Activated CD4-positive, CD25-positive, alpha-beta regulatory T cell treated with anti-CD3 and anti-CD28 coated beads, Interleukin-2, amount 50 U/mL, for 24 hours (primary cell): ENCODE data around the gene PRND.
"Not testable (repeated sequence)": the region's sequence is repeated elsewhere in the genome, so short reads cannot be mapped to it uniquely, and the experiment has no call there.

Source experiments
- ATAC-seq, 2 donors: fragments of 150-1000 bp; cut with Tn5 transposase; one replicate each; pipeline ENCODE4 v1.10.0; 2021; ENCODE audit warnings: mild to moderate bottlenecking in 1 of 2, moderate library complexity in 1 of 2

Gene PRND, protein sequence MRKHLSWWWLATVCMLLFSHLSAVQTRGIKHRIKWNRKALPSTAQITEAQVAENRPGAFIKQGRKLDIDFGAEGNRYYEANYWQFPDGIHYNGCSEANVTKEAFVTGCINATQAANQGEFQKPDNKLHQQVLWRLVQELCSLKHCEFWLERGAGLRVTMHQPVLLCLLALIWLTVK

DNA sequence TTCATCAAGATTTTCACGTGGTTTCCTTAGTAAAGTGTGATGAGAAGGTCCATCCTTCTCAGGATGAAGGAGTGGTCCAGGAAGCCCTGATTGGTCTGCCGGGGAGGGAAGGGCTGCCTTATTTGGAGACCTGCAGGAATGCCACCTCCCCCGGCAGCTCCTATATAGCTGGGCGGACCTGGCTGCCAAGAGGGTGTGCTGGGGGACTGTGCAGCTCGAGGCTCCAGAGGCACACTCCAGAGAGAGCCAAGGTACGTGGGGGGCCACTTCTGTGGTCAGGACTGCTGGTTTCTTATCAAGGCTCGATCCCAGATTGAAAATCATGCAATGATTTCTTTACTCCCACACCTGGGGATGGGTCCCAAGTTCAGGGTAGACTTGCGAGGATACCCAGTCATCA lies at the start of gene PRND:
PRND (plus strand) TSS at position 191 of the 400 bp plus-strand sequence. CDS start 2,643 bp downstream, outside the sequence.
- no peak for ATAC-seq

DNA sequence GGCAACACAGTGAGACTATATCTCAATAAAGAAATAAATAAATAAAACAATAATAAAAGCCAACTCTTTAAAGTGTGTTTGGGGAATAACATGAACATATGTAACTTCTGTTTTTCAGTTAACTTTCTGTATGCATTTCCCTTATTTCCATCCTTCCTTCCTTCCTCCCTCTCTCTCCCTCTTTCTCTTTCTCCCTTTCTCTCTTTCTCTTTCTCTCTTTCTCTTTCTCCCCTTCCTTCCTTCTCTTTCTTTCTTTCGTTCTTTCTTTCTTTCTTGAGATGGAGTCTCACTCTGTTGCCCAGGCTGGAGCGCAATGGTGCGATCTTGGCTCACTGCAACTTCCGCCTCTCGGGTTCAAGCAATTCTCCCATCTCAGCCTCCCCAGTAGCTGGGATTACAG lies 48.8 kb upstream of the PRND start:
- no peak for ATAC-seq

DNA sequence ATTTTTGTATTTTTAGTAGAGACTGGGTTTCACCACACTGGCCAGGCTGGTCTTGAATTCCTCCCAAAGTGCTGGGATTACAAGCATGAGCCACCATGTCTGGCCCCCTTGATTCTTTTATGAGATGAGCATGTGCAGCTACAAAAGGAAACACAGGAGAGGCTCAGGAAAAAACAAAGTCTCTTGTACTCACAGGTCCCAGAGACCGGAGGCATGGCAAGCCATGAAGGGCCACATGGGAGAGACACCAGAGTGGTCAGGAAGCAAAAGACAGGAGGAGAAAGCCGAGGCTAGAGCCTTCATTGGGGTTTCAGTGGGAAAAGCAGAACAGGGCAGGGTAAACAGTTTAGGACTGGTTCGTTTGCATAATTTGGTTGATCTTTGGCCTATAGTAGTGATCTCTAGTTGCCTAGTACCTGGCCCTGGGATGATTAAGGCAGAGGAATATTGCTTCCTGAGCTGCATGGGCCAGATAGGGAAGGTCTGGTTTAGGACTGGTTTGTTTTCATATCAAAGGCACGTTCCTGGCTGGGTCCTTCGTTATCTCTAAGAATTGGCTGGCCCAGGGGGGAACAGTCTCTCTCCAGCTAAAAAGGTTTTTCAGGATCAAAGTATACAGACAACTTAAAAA lies 48.2 kb upstream of the PRND start:
- no peak for ATAC-seq

DNA sequence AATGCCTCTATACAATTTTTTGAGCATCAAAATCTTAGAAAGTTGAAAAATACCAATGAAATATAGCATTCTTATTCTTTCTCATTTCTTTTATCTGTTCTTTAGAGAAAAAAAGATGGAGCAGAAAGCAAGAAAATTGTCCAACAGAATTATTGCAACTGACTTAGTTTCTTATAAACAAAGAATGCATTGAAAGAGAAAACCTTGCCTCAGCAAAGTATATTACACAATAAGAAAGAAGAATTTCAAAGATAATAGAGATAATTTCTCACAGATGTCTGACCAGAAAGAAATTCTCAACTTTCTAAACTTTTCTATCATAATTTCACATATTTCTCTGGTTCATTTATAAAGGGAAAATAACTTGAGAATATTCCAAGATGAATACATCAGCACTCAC lies 47.0 kb upstream of the PRND start:
- no peak for ATAC-seq

DNA sequence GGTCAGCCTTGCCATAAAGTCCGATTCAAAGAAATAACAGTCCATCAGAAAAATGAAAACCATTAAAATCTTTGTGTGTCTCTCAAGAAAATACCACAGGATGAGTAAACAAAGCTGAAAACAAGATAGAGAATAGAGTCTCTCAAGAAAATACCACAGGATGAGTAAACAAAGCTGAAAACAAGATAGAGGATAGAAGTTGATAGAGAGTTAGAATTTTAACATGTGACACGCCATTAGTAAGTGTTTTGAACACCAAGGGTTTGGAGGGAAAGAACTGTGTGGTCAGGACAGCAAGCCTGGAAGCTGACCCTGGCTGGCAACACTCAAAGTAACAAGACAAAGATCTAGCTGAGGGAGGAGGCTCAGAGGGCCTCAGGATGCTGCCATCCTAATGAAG lies 43.9 kb upstream of the PRND start:
- no peak for ATAC-seq

DNA sequence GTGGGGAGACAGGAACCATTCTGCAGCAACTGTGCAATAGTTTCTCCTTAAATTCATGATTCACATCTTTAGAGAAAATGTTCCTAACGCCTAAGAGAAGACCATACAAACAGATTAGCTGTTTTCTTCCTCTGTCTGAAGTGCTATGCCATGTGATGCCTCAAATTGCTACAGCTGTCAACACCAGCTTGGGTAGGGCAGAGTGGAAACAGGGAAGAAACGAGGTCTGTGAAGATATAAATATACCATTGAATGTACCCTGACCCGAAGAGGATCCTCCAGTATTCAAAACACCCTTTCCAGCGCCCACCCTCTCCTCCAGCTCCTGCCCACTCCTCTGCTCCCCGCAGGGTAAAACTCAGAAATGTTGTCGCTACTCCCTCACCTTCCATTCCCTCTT lies 40.3 kb upstream of the PRND start:
- no peak for ATAC-seq

DNA sequence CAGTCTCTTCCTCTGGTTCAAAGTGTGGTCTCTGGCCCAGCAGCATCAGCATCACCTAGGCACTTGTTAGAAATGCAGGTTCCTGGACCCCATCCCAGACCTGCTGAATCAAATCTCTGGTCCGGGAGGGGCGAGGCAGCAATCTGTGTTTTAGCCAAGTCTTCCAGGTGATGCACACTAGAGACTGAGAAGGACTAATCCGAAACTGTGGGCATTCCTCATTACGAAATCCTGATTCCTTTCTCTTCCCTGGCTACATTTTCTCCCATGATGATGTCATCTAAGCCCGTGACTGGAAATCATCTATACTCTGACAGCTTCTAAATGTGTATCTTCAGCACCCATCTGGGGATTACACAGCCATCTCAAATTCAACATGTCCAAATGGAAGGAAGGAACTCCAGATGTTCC lies 39.7 kb upstream of the PRND start:
- no peak for ATAC-seq

DNA sequence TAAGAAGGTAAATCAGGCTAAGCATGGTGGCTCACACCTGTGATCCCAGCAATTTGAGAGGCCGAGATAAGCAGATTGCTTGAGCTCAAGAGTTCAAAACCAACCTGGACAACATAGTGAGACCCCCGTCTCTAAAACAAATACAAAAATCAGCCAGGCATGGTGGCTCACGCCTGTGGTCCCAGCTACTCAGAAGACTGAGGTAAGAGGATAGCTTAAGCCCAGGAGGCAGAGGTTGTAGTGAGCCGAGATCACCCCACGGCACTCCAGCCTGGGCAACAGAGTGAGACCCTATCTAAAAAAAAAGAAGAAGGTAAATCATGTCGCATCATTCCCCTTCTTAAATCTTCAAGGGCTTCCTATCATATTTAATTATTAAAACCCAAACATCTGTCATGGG lies 39.0 kb upstream of the PRND start:
- ATAC-seq: no peak

DNA sequence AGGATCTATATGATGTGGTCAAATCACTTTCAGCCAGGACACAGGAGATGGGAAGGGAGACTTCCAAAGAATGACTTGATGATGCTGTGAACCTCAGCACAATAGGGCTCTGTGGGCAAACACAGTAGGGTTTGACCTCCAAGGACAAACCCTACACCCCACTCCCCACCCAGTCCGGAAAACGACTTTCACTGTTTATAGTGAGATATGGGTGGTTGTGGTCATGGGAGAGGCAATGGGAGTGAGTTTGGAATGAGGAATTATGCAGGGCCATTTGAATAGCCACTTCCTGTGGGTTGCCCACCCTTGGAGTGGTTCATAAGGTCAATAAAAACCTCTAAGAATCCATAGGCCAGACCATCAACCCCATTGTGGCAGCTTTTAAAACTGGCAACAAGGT lies 38.4 kb upstream of the PRND start:
- ATAC-seq: no peak

DNA sequence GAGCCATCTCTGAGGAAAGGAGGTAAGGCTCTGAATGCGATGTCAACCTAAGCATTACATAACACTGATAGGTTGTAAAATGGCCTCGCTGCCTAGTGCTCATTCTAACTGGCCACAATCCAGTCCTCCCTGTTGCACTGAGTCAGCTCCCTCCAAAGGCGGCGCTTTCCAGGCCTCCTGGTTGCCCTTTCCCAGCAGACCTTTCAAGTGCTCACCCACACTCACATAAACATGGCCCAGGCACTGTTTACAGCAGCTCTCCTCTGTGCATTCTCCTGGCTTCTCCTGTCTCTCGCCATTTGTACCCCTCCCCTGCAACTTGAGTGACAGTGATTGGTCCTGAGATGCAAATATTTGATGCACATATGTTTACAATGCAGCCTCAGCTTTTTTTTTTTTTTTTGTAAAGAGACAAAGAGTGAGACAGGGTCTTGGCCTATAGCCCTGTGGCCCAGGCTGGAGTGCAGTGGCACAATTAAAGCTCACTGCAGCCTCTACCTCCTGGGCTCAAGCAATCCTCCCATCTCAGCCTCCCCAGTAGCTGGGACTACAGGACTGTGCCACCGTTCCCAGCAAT lies 36.8 kb upstream of the PRND start:
- ATAC-seq: no peak

DNA sequence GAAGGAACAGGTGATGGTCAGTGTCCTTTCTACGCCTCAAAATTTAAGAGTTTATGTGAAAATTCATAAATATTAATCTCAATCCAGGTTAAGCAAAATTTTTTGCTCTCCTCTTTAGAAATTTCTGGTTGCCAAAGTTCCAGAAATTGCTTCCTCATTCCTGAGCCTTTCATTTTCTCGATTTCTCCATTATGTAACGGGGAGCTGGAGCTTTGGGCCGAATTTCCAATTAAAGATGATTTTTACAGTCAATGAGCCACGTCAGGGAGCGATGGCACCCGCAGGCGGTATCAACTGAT lies 35.8 kb upstream of the PRND start:
- ATAC-seq: no peak

DNA sequence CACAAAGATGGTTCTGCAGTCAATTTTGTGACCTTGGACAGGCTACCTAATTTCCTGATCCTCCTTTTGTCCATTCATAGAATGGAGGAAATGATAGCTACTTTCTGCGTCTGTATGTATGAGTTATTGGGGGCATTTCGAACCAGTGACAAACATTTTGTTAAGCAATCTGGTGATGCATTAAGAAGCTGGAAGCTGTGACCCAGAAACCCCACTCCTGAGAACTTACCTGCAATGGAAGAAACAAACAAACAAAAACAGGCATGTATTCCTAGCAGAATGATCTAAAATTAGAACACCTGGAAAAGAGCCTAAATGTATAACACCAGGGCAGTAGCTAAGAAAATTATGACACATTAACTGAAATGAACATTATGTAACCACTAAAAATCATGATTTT lies 33.4 kb upstream of the PRND start:
- no peak for ATAC-seq

DNA sequence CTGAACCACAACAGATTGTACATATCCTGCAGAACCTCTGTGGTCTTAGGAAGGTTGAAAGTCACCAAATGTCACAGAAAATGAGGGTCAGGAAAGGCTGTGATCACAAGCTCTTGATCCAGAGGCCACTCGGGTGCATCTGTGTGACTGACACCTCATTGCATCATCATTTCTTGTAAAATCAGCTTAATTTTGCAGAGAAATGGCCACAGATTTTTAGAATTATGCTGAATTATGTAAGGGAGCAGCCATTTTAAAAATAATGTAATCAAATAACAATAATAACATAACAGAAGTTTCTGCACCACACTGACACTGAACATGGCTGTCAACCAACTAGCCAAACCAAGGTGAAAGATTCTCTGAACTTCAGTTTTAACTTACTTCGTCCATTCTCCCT lies 32.5 kb upstream of the PRND start:
- no peak for ATAC-seq

DNA sequence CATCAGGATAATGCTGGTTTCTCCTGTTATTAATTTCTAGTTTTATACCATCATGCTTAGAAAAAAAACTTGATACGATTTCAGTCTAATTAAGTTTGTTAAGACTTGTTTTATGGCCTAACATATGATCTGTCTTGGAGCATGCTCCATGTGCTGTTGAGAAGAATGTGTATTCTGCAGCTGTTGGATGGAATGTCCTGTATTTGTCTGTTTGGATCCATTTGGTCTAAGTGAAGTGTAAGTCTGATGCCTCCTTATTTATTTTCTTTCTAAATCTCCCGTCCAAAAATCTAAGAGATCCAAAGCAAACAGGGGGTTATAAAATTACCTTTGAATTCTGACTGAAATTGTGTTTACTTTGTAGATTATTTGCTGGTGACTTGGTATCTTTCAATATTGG lies 30.0 kb upstream of the PRND start:
- ATAC-seq: no peak

DNA sequence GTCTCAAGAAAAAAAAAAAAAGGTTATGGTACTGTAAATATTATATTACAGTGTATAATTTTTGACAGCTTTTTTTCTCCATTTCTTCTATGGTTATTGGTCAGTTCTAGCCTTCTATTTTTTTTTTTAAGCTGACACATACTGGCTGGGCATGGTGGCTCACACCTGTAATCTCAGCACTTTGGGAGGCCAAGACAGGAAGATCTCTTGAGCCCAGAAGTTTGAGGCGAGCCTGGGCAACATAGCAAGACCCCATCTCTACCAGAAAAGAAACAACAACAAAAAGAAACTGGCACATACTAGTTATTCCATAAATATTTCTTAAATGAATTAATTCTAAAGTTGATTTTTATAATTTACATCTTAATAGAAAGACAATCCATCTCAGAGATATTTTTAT lies 27.6 kb upstream of the PRND start:
- ATAC-seq: no peak

DNA sequence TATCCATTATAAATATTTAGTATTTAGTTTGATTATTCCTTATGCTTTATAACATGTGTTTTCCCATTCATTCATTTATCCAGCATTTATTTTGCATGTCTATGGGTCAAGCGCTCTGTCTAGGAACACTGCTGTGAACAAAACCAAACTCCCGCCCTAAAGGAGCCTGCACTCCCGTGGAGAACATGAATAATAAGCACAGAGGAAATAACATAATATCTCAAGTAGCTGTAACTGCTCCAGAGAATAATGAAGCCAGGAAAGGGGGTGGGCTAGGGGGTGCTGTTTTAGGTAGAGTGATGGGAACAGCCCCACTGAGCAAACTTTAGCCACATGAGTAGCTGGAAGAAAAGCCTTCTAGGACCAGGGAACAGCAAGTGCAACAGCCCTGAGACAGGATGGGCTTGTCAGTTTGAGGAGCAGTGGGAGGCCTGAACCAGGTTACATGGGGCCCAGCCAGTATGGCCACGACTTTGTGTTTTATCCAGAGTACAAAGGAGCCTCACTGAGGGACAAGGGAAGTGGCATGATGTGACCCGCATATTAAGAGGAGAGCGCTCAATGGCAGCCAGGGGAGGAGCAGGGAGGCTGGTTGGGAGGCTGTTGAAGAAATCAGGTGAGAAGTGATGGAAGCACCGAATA lies 24.4 kb upstream of the PRND start:
- no peak for ATAC-seq

DNA sequence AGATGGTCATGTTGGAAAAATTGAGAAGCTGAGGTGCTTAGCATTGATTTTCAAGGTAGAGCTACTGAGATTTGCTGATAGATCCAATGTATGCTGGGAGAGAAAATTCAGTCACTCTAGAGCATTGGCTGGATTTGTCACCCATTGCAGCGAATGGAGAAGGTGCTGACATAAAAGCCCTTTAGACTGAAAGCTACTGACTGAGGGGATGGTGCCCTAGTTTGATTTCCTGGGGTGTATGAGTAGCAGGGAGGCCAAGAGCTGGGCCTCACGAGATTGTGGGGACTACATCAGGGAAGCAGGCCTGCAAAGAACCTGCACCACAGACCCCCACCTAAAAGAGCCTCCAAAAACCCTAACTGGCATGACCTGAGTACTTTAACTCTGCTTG lies 23.9 kb upstream of the PRND start:
- ATAC-seq: no peak

DNA sequence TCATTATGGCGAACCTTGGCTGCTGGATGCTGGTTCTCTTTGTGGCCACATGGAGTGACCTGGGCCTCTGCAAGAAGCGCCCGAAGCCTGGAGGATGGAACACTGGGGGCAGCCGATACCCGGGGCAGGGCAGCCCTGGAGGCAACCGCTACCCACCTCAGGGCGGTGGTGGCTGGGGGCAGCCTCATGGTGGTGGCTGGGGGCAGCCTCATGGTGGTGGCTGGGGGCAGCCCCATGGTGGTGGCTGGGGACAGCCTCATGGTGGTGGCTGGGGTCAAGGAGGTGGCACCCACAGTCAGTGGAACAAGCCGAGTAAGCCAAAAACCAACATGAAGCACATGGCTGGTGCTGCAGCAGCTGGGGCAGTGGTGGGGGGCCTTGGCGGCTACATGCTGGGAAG lies 22.5 kb upstream of the PRND start:
- ATAC-seq: no peak

DNA sequence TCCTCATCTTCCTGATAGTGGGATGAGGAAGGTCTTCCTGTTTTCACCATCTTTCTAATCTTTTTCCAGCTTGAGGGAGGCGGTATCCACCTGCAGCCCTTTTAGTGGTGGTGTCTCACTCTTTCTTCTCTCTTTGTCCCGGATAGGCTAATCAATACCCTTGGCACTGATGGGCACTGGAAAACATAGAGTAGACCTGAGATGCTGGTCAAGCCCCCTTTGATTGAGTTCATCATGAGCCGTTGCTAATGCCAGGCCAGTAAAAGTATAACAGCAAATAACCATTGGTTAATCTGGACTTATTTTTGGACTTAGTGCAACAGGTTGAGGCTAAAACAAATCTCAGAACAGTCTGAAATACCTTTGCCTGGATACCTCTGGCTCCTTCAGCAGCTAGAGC lies 21.8 kb upstream of the PRND start:
- no peak for ATAC-seq

DNA sequence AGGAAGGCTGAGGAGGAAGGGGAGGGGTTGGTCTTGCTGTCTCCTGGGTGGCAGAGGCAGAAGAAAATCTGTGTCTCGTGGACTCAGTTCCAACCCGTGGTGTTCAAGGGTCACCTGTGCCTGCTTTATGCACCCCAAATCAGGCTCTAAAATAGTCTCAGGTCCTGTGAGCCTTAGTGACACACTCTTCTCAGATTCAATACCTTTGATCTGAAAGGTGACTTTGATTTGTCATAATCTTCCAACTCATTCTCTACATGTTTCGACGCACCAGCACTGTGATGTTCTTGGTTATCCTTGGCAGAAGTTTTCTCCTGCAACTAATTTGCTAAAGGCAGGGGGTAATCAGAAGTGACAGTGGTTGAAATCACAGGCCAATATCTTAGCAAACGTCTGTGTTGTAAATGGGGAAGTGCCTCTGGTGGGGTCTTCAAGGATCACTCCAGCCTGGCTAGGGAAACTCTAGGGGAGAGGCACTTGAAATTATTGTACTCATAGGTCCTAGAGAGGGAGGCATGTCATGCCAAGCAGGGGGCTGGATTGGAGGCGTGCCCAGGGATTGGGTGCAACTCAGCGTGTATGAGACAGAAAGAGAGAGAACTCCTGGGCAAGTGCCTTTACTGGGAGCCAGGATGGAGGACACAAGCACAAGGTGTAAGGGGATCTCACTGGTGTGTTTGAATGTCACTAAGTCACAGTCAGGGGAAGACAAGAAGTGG lies 19.0 kb upstream of the PRND start:
- no peak for ATAC-seq

DNA sequence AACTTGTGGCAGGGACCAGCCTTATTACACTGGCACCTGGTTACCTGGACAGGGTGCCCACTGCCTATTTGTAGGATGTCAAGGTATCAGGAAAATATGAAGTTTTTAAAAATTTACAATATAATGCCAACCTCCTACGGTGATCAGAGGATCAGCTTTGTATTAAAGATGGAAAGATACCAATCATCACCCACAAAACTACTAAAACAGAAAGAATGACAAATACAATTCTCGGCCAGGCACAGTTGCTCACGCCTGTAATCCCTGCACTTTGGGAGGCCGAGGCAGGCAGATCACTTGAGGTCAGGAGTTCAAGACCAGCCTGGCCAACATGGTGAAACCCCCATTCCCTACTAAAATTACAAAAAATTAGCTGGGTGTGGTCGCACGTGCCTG lies 18.4 kb upstream of the PRND start:
- ATAC-seq: no peak

DNA sequence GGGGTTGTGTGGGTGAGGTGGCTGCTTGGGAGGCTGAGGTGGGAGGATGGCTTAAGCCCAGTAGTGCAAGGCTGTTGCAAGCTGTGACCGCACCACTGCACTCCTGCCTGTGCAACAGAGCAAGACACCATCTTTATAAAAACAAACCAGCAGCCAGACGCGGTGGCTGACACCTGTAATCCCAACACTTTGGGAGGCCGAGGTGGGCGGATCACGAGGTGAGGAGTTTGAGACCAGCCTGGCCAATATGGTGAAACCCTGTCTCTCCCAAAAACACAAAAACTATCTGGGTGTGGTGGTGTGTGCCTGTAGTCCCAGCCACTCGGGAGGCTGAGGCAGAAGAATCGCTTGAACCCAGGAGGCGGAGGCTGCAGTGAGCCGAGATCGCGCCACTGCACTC lies 14.8 kb upstream of the PRND start:
- ATAC-seq: not testable (repeated sequence)

DNA sequence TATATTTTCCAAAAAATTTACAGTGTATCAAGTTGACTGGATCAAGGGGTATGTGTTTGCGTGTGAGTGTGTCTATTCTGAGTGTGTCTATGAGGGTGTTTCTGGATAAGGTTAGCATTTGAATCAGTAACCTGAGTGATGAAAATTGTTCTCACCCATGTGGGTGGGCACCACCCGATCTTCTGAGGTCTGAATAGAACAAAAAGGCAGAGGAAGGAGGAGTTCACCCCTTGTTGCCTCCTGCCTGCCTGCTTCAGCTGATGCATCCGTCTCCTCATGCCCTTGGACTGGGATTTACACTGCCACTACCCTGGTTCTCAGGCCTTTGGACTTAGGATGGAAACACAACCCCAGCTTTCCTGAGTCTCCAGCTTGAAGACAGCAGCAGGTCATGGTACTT lies 13.7 kb upstream of the PRND start:
- no peak for ATAC-seq

DNA sequence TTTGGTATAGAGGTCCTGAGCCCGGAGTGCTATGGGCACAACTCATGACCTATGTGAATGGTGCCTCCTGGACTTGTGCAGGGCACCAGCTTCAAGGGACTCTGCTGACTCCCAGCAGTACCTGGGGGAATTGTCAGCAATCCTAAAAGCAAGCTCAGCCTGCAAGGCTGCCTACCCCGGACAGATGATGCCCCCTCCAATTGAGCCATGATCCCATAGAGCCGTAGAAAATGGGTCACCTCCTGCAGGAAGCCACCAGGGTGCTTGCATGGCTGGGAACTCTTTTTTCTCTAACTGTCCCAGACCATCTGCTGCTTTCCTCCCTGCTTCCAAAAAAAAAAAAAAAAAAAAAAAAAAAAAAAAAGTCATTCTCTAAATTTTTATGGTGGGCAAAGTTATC lies 12.9 kb upstream of the PRND start:
- no peak for ATAC-seq
